GM19023 (cell line): ENCODE measurements around the gene GPATCH2.

Source experiments
- ATAC-seq: cut with Tn5 transposase; IDR thresholded peaks from one replicate; pipeline ENCODE4 v1.9.1; 2021; ENCODE audit warnings: mild to moderate bottlenecking, moderate library complexity; ENCODE audit not compliant: unreplicated experiment

GPATCH2 gene

GRCh38 chr1:217630711-217631591 lies at the start of gene GPATCH2, which contains the start of gene SPATA17:
Gene GPATCH2, minus strand, starts transcription at chr1:217631090. Its CDS starts 119 bp downstream, at chr1:217630971.
Gene SPATA17, plus strand, starts transcription at chr1:217631344. Its CDS starts 35 bp downstream, at chr1:217631379.
- peak; percentile 99 for ATAC-seq

DNA sequence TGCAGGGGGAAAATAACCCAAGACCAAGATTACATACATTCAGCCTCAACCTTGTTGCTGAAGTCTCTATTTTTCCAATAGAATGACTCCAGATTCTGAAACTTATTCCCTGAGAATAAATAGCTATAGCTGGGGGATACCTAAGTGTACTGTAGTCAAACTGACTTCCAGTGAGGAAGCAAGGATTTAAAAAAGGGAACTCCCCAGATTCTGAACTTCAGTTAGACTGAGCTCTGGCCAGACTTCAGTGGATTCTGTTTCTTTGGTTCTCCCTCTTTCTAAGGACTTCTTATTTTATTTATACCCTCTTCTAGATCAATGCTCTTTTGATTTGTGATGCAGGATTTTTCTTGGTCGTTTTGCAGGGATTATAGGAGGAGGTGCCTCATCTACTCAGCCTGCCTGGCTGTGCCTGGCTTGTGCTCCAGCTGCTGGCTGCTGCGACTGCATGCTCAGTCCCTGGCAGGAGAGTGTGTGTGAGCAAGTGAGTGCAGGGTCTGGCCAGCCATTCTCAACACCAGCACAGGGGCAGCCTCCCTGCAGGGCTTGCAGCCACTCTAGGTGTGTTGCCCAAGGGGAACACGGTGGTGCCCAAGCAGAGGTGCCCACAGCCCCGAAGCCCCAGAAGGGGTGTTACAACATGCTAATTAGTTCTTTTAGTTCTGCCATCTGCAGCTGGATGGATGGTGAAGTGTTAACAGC lies 43.3 kb upstream of the GPATCH2 start:
- no peak for ATAC-seq

- peak; percentile 72 for ATAC-seq
Observed at GRCh38 chr1:217673387-217673786, 42.5 kb upstream of the GPATCH2 start.

DNA sequence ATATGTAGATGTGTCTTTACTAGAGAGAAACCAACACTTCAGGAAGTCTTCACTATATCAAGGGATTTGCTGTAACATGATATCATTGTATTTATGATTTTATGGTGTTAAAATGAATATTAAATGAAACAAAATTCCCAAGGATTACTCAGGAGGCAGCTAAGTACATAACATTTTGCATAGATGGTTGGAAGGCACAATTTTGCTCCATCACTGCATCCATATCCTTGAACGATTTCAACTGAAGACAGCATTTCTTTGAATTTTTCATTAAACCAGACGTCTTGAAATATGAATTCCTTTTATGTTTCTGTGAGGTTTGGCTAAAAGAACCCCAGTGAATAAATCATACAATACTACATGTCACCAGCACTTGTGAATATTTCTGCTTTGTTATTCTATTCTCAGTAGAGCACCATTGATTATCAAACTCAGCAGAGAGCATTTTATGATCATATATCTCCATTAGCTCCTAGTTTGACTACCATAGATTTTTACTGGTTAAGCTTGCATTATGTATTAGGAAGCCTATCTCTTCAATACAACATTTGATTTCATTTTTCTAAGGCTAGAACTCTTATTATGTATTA lies 37.6 kb upstream of the GPATCH2 start:
- no peak for ATAC-seq

GRCh38 chr1:217661407-217661806 lies 30.5 kb upstream of the GPATCH2 start:
- no peak for ATAC-seq

- peak; percentile 81 for ATAC-seq
Observed at GRCh38 chr1:217660353-217661062, 29.6 kb upstream of the GPATCH2 start.

DNA sequence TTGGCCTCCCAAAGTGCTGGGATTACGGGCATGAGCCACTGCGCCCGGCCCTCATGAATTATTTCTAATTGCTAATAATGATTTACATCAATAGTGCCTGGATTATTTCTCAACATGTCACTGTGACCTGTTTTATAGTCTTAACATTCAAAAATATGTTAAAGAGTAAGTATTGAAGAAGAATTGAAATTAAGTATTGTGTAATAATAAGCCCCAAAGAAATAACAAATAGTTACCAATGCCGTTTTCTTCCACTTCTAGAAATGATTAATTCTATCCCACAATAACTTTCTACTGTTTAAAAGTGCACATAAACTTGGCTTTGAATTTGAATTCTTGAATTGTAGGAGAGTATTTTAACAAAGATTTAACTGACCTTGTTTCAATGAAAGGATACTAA lies 19.8 kb upstream of the GPATCH2 start:
- no peak for ATAC-seq

GRCh38 chr1:217647791-217648190 lies 16.9 kb upstream of the GPATCH2 start:
- no peak for ATAC-seq

DNA sequence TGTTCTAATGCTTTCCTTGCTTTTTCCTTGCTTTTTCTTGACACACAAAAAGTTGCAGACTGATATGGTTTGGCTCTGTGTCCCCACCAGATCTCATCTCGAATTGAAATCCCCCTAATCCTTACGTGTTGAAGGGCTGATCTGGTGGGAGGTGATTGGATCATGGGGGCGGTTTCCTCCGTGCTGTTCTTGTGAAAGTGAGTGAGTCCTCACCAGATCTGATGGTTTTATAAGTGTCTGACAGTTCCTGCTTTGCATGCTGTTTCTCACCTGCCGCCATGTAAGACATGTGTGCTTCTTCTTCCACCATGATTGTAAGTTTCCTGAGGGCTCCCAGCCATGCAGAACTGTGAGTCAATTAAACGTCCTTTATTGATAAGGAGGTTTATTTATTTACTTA lies 11.6 kb upstream of the GPATCH2 start:
- no peak for ATAC-seq

DNA sequence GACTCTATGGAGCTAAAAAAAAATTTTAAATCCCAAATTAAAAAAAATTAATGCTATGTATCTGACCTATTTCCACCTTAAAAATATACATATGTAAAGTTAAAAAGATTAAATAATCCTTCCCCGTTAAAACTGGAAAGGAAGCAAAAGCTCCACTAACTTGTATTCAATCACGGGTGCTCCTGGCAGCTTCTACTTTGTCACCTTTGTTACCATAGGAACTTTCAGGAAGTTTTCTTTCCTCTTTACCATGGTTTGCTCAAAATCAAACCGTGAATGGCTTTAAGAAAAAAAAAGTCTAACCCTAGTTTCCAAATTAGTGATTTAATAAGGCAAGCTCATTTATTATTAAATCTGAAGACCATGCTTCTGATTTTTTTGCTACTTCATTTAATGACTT lies 3.5 kb downstream of the GPATCH2 start:
- ATAC-seq = no peak

GRCh38 chr1:217626321-217626720 lies 4.6 kb downstream of the GPATCH2 start:
- ATAC-seq = no peak

- no peak for ATAC-seq
Observed at GRCh38 chr1:217622042-217622441, 8.8 kb downstream of the GPATCH2 start.

DNA sequence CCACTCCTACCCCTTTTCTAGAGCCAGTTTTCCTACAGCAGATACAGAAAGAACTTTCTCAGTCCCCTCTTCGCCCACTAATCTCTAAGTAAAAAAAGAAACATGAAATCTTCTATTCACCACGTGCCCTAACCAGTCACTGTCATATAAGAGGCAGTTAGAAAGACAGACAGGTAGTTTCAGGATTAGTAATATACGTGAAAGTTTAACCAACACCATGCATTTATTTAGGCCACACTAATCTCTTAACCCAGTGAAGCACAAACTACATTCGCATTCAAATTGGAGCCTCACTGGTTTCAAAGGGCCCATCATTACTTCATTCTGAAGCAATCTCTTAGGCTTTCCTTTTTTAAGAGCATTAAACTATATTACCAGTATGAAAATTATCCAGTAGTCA lies 10.1 kb downstream of the GPATCH2 start:
- ATAC-seq = peak; percentile 100

DNA sequence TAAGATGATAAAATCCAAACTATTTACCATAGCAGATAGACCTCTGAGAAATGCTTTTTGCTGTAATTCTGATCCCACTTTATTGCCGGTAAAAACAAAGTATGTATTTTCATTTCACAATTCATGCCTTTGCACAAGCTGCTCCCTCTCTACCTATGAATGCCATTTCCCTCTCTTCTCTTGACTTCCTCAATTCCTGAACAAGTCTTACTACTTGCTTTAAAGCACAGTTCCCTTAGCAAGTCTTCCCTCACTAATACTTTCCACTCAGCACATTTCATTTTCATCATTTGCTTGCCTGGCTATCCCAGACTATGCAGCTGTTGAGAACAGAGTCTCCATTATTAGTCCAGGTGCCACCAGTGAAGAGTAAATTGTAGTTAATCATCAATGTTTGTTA lies 13.8 kb downstream of the GPATCH2 start:
- ATAC-seq = no peak

DNA sequence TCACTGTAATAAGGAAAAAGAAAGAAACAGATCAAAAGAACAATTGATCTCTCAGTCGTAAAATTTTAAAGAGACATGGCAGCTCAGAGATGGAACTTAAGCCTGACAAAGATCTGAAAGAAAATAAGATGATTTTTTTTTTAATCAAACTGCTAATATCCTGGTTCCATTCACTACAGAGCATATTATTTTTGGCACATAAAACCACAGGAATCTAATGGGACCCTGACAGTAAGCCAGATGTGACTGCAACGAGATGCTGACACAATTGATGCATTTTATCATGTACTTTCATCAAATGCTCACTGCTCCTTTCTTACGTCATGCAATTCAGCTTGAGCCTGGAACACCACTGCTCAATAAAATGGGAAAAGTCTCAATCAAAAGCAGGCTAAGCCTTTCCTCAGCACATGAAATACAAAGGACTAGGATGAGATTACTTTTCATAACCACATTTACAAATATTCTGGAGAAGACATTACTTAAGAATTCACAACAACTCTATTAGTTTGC lies 16.6 kb downstream of the GPATCH2 start:
- ATAC-seq = no peak

GRCh38 chr1:217605390-217605789 lies 25.5 kb downstream of the GPATCH2 start:
- no peak for ATAC-seq

DNA sequence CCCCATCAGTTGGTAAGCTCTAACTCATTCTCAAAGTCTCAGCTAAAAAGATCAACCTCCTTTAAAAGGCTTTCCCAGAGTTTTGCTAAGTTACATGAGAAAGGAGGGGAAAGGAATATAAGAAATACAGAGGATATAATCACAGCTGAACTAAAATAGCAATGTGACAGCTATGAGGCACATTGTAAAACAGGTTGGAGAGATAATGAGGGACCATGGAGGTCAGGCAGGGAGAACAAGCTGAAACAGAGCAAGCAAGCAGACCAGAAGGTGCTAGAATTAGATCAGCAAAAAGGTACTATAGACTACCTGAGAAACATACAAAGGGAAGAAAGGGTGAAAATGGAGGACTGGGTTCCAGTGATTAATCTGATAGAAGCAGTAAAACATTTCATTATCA lies 28.5 kb downstream of the GPATCH2 start:
- ATAC-seq = no peak

- ATAC-seq = no peak
Observed at GRCh38 chr1:217599154-217599553, 31.7 kb downstream of the GPATCH2 start.

DNA sequence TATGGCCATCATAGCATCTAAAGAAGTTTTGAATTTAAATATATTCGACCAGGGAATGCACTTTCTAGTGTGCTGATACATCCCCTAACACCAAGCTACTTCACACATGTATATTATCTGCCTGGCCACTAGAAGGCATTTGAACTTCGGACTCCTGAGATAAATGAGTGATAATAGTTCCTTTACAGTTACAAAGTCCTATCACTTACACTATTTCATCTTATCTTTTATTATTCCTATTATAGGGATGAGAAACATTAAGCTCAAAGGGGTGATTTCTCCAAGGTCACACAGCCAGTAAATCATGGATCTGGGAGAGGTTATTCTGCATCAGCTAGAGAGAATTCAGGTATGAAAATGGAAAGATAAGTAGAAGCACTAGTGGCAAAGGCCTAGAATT lies 40.3 kb downstream of the GPATCH2 start:
- ATAC-seq = no peak

GRCh38 chr1:217586586-217586985 lies 44.3 kb downstream of the GPATCH2 start:
- ATAC-seq = no peak

DNA sequence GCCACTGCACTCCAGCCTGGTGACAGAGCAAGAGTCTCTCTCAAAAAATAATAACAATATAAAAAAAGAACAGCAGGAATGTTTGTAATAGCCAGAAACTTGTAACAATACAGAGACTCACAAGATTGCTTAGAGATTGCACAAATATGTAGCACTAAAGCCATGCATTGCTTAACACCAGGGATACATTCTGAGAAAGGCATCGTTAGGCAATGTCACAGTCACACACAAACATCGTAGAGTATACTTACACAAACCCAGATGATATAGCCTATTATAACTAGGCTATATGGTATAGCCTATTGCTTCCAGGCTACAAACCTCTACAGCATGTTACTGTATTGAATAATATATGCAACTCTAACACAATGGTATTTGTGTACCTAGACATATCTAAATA lies 45.3 kb downstream of the GPATCH2 start:
- ATAC-seq = no peak
